CD8-positive, alpha-beta memory T cell (primary cell): ENCODE data around the gene OCA2. TPM values are rescaled to one million over a fixed set of nuclear protein-coding genes. Genes with fewer than 3 reads are reported as not detected.
A peak's percentile ranks its signal among the peaks of the same experiment; 100 is the strongest.
"Not testable (repeated sequence)": the region's sequence is repeated elsewhere in the genome, so short reads cannot be mapped to it uniquely, and the experiment has no call there.

ENCODE experiments used
- CTCF ChIA-PET: fragments of 350-600 bp; sonication (Branson Sonifier 250); formaldehyde crosslinking; loops from one replicate; lab custom pipeline; 2021; ENCODE audit warnings: antibody characterized with exemption; lab: Charles Lee
- POLR2A ChIA-PET: fragments of 350-600 bp; sonication (Branson Sonifier 250); formaldehyde crosslinking; loops from one replicate; lab custom pipeline; 2021; ENCODE audit warnings: antibody characterized with exemption; lab: Charles Lee
- DNase-seq, 5 donors: peaks; one replicate each; pipeline versions ENCODE4 v3.0.0 to v3.0.0-alpha.2; 2020 to 2022; ENCODE audit warnings: mixed read lengths in 1 of 5
- H3K27ac ChIP-seq: one replicate; pipeline ENCODE4 v1.7.0; 2013; ENCODE audit warnings: low read depth, mild to moderate bottlenecking, low read length, moderate library complexity
- H3K27me3 ChIP-seq: 2 replicates; pipeline ENCODE4 v1.7.0; 2013; ENCODE audit warnings: low read length, mild to moderate bottlenecking; ENCODE audit not compliant: insufficient read depth, poor library complexity, severe bottlenecking
- H3K36me3 ChIP-seq: 2 replicates; pipeline ENCODE4 v1.7.0; 2013; ENCODE audit warnings: mild to moderate bottlenecking, low read length, moderate library complexity; ENCODE audit not compliant: insufficient read depth
- H3K4me1 ChIP-seq: 2 replicates; pipeline ENCODE4 v1.7.0; 2013; ENCODE audit warnings: mild to moderate bottlenecking, low read length, moderate library complexity; ENCODE audit not compliant: insufficient read depth
- H3K4me3 ChIP-seq: 2 replicates; pipeline ENCODE4 v1.7.0; 2013; ENCODE audit warnings: mild to moderate bottlenecking, low read length
- H3K9me3 ChIP-seq: 2 replicates; pipeline ENCODE4 v1.7.0; 2013; ENCODE audit warnings: mild to moderate bottlenecking, low read length
- H3K27ac Mint-ChIP-seq, 8 donors: one replicate each; pipeline ENCODE4 v1.8.0; 2020 to 2021; ENCODE audit warnings: mixed read lengths in 8 of 8, mild to moderate bottlenecking in 6 of 8, inconsistent platforms in 3 of 8, moderate library complexity in 3 of 8
- H3K27me3 Mint-ChIP-seq, 2 donors: one replicate each; pipeline ENCODE4 v1.8.0; 2020 to 2021; ENCODE audit warnings: mixed read lengths in 2 of 2, mild to moderate bottlenecking in 1 of 2, moderate library complexity in 1 of 2
- H3K36me3 Mint-ChIP-seq, 3 donors: one replicate each; pipeline ENCODE4 v1.8.0; 2020 to 2021; ENCODE audit warnings: mixed read lengths in 3 of 3, inconsistent platforms in 1 of 3, mild to moderate bottlenecking in 1 of 3
- H3K4me1 Mint-ChIP-seq, 3 donors: one replicate each; pipeline ENCODE4 v1.8.0; 2020 to 2021; ENCODE audit warnings: mixed read lengths in 3 of 3, inconsistent platforms in 1 of 3, mild to moderate bottlenecking in 1 of 3
- H3K4me3 Mint-ChIP-seq, 7 donors: one replicate each; pipeline ENCODE4 v1.8.0; 2020 to 2021; ENCODE audit warnings: mixed read lengths in 7 of 7, mild to moderate bottlenecking in 6 of 7, moderate library complexity in 4 of 7, inconsistent platforms in 2 of 7
- H3K9me3 Mint-ChIP-seq, 5 donors: one replicate each; pipeline ENCODE4 v1.8.0; 2020 to 2022; ENCODE audit warnings: mixed read lengths in 5 of 5, mild to moderate bottlenecking in 3 of 5, moderate library complexity in 2 of 5, inconsistent platforms in 1 of 5
- polyA plus RNA-seq: library from polyadenylated mRNA; unstranded; fragments of 300-500 nt; fragmentation: Illumina TruSeq; gene quantifications from one replicate; pipeline ENCODE4 v1.2.3, GENCODE V29; 2021
- total RNA-seq, 2 experiments: library from RNA; stranded (reverse); gene quantifications; one replicate each; pipeline ENCODE4 v1.2.3, GENCODE V29; 2021

Gene OCA2
- total RNA-seq (not detected), polyA plus RNA-seq (not detected)

- H3K4me3 ChIP-seq: no peak within 1 kb of the TSS
- no peaks in the 10 kb centered on the region for H3K36me3 ChIP-seq
- CTCF ChIA-PET: no interaction called here
- H3K27me3 ChIP-seq: peaks cover 44% of the 10 kb centered on the region
- no peak within 1 kb of the TSS for H3K27ac ChIP-seq
- H3K27ac Mint-ChIP-seq: peak within 1 kb of the TSS in 1 of 8 donors; percentile 5
- peak; percentile 35 to 69 (median 56) for DNase-seq
- peaks cover 43 to 57% of the 10 kb centered on the region in 2 donors for H3K27me3 Mint-ChIP-seq
- H3K9me3 Mint-ChIP-seq: peaks cover 0 to 2% (median 0%) of the 10 kb centered on the region in 5 donors
- H3K36me3 Mint-ChIP-seq: peaks cover 0 to 2% (median 0%) of the 10 kb centered on the region in 3 donors
- H3K4me3 Mint-ChIP-seq: peak within 1 kb of the TSS; percentile 51 to 77 (median 74)
- no peaks in the 10 kb centered on the region for H3K9me3 ChIP-seq
- POLR2A ChIA-PET: no interaction called here
- peaks cover 31% of the 10 kb centered on the region for H3K4me1 ChIP-seq
- H3K4me1 Mint-ChIP-seq: peaks cover 28 to 42% (median 36%) of the 10 kb centered on the region in 3 donors
Observed at GRCh38 chr15:28098766-28099554, at the start of gene OCA2. TSS of gene OCA2 (minus strand) at chr15:28099315. CDS start at chr15:28081874, 17,441 bp downstream.

- H3K4me3 Mint-ChIP-seq: no peak overlapping the region
- DNase-seq: no peak
- no peaks in the 10 kb centered on the region for H3K4me1 ChIP-seq
- H3K27ac ChIP-seq: no peak overlapping the region
- H3K27me3 ChIP-seq: no peaks in the 10 kb centered on the region
- H3K9me3 Mint-ChIP-seq: peaks cover 7 to 14% (median 11%) of the 10 kb centered on the region in 5 donors
- H3K9me3 ChIP-seq: peaks cover 5% of the 10 kb centered on the region
- H3K27me3 Mint-ChIP-seq: peaks cover 0 to 1% of the 10 kb centered on the region in 2 donors
- ChIA-PET POLR2A (no interaction called here), CTCF (no interaction called here)
- peak overlapping the region in 2 of 8 donors; percentile 61 to 91 for H3K27ac Mint-ChIP-seq
- H3K36me3 Mint-ChIP-seq: peaks cover 29 to 66% (median 55%) of the 10 kb centered on the region in 3 donors
- no peak overlapping the region for H3K4me3 ChIP-seq
- no peaks in the 10 kb centered on the region for H3K36me3 ChIP-seq
- H3K4me1 Mint-ChIP-seq: peaks cover 0 to 5% (median 4%) of the 10 kb centered on the region in 3 donors
Observed at GRCh38 chr15:28147801-28148200, 48.7 kb upstream of the OCA2 start.

GRCh38 chr15:28145419-28145818 is 46.3 kb upstream of the OCA2 start:
- H3K27ac Mint-ChIP-seq, H3K27ac ChIP-seq, H3K4me3 ChIP-seq, H3K36me3 ChIP-seq, H3K4me3 Mint-ChIP-seq, H3K27me3 Mint-ChIP-seq, H3K9me3 ChIP-seq, H3K4me1 Mint-ChIP-seq, H3K27me3 ChIP-seq, CTCF ChIA-PET, DNase-seq, H3K4me1 ChIP-seq, POLR2A ChIA-PET: not testable (repeated sequence)
- peaks cover 3 to 12% (median 10%) of the 10 kb centered on the region in 5 donors for H3K9me3 Mint-ChIP-seq
- H3K36me3 Mint-ChIP-seq: peaks cover 30 to 61% (median 51%) of the 10 kb centered on the region in 3 donors

GRCh38 chr15:28140062-28140461 is 40.9 kb upstream of the OCA2 start:
- CTCF ChIA-PET: no interaction called here
- POLR2A ChIA-PET: no interaction called here
- Mint-ChIP-seq H3K9me3 (no peaks in the 10 kb centered on the region), H3K4me3 (no peak overlapping the region), H3K27me3 (no peaks in the 10 kb centered on the region), H3K27ac (peak overlapping the region in 2 of 8 donors; percentile 35 to 44), H3K4me1 (peaks cover 27 to 31% (median 29%) of the 10 kb centered on the region in 3 donors), H3K36me3 (peaks cover 22 to 68% (median 32%) of the 10 kb centered on the region in 3 donors)
- Histone ChIP-seq H3K4me3 (no peak overlapping the region), H3K27me3 (no peaks in the 10 kb centered on the region), H3K4me1 (peaks cover 5% of the 10 kb centered on the region), H3K9me3 (no peaks in the 10 kb centered on the region), H3K36me3 (no peaks in the 10 kb centered on the region), H3K27ac (no peak overlapping the region)
- DNase-seq: no peak

- H3K27me3 ChIP-seq, H3K9me3 Mint-ChIP-seq, CTCF ChIA-PET, H3K27ac ChIP-seq, H3K4me3 Mint-ChIP-seq, H3K27me3 Mint-ChIP-seq, H3K9me3 ChIP-seq, H3K4me1 ChIP-seq, POLR2A ChIA-PET, H3K36me3 ChIP-seq, DNase-seq, H3K4me3 ChIP-seq: not testable (repeated sequence)
- Mint-ChIP-seq H3K36me3 (peaks cover 14 to 62% (median 25%) of the 10 kb centered on the region in 3 donors), H3K27ac (peak overlapping the region in 7 of 8 donors; percentile 24 to 98 (median 78)), H3K4me1 (peaks cover 30 to 40% (median 30%) of the 10 kb centered on the region in 3 donors)
Observed at GRCh38 chr15:28137408-28138039, 38.4 kb upstream of the OCA2 start.

GRCh38 chr15:28136236-28136904 is 37.3 kb upstream of the OCA2 start:
- H3K4me1 ChIP-seq, POLR2A ChIA-PET, H3K27me3 ChIP-seq, H3K9me3 Mint-ChIP-seq, H3K27me3 Mint-ChIP-seq, H3K36me3 ChIP-seq, H3K27ac ChIP-seq, CTCF ChIA-PET, H3K4me3 ChIP-seq, H3K9me3 ChIP-seq: not testable (repeated sequence)
- Mint-ChIP-seq H3K36me3 (peaks cover 7 to 64% (median 19%) of the 10 kb centered on the region in 3 donors), H3K27ac (peak overlapping the region; percentile 24 to 98 (median 55)), H3K4me1 (peaks cover 30 to 40% (median 30%) of the 10 kb centered on the region in 3 donors), H3K4me3 (peak overlapping the region in 2 of 7 donors; percentile 3 to 13)
- DNase-seq: peak in 1 of 5 donors; percentile 18

- no peaks in the 10 kb centered on the region for H3K9me3 Mint-ChIP-seq
- no peak overlapping the region for H3K4me3 Mint-ChIP-seq
Observed at GRCh38 chr15:28133281-28133680, 34.2 kb upstream of the OCA2 start.

More at GRCh38 chr15:28133281-28133680, 34.2 kb upstream of the OCA2 start:
- no peaks in the 10 kb centered on the region for H3K27me3 Mint-ChIP-seq
- Histone ChIP-seq H3K4me3 (no peak overlapping the region), H3K27ac (no peak overlapping the region), H3K4me1 (peaks cover 5% of the 10 kb centered on the region), H3K36me3 (peaks cover 9% of the 10 kb centered on the region), H3K27me3 (no peaks in the 10 kb centered on the region), H3K9me3 (no peaks in the 10 kb centered on the region)
- H3K4me1 Mint-ChIP-seq: peaks cover 30 to 40% (median 30%) of the 10 kb centered on the region in 3 donors
- H3K36me3 Mint-ChIP-seq: peaks cover 0 to 68% (median 20%) of the 10 kb centered on the region in 3 donors
- ChIA-PET CTCF (no interaction called here), POLR2A (no interaction called here)
- peak overlapping the region in 2 of 8 donors; percentile 26 to 70 for H3K27ac Mint-ChIP-seq
- DNase-seq: no peak
